ENCODE results near the gene MAL. TPM values are rescaled to one million over a fixed set of nuclear protein-coding genes. Genes with fewer than 3 reads are reported as not detected.
A peak's percentile ranks its signal among the peaks of the same experiment; 100 is the strongest.

Gene MAL
- total and polyA plus RNA-seq, 2 of the 13 experiments (the other 11 are each of a cell fraction or from before 2014, with no cell fraction given), result not detected

- TF ChIP-seq HMGXB3 (CRISPR knock-in tag; IDR thresholded peaks at IDR 0.05; ENCODE audit: borderline replicate concordance), result no peak
- no peak for TF ChIP-seq MYC (CRISPR knock-in tag; IDR thresholded peaks at IDR 0.05; ENCODE audit: borderline replicate concordance)
- no peak for TF ChIP-seq ZNF44 (CRISPR knock-in tag; IDR thresholded peaks at IDR 0.05)
- TF ChIP-seq TFDP2 (CRISPR knock-in tag; IDR thresholded peaks at IDR 0.05), result no peak
- no peak for TF ChIP-seq ZNF225 (CRISPR knock-in tag; IDR thresholded peaks at IDR 0.05)
- peak; percentile 24; the same call in 1 of the 2 replicates for TF ChIP-seq USF2 (IDR thresholded peaks at IDR 0.05; ENCODE audit: low read depth, low read length)
- TF ChIP-seq USF2 (CRISPR knock-in tag; IDR thresholded peaks at IDR 0.05; ENCODE audit: borderline replicate concordance), result 0 out of 2 replicates have a peak, but pooled peaks have one; percentile 51
- TF ChIP-seq DMAP1 (CRISPR knock-in tag; IDR thresholded peaks at IDR 0.05), result peak; percentile 47; the same call in 1 of the 2 replicates
- no peak for TF ChIP-seq DPF2 (CRISPR knock-in tag; IDR thresholded peaks at IDR 0.05; ENCODE audit: borderline replicate concordance, low read depth)
- TF ChIP-seq IKZF4 (CRISPR knock-in tag; IDR thresholded peaks at IDR 0.05; ENCODE audit: borderline replicate concordance, low read depth, not compliant biosample characterization), result no peak
- peak; percentile 50; the same call in 1 of the 2 replicates for TF ChIP-seq PAXIP1 (CRISPR knock-in tag; conservative IDR thresholded peaks at IDR 0.05)
- TF ChIP-seq ZNF253 (CRISPR knock-in tag; IDR thresholded peaks at IDR 0.05; ENCODE audit: borderline replicate concordance), result peak; percentile 40; the same call in 1 of the 2 replicates
- TF ChIP-seq MIER2 (CRISPR knock-in tag; IDR thresholded peaks at IDR 0.05), result peak; percentile 36; the same call in 1 of the 2 replicates
- peak; percentile 25; the same call in 1 of the 2 replicates for TF ChIP-seq ZNF331 (CRISPR knock-in tag; IDR thresholded peaks at IDR 0.05)
- TF ChIP-seq ZNF709 (CRISPR knock-in tag; IDR thresholded peaks at IDR 0.05), result no peak
Observed at GRCh38 chr2:95057535-95058370, 32.2 kb downstream of the MAL start (continued).

All from HepG2 (cell line).